Liver (tissue), 9 donors: ENCODE measurements around the gene SCN2B. TPM values are rescaled to one million over a fixed set of nuclear protein-coding genes. Genes with fewer than 3 reads are reported as not detected.

Experiments used
- DNase-seq: peaks from one replicate; pipeline ENCODE4 v3.0.0-alpha.2; 2017; ENCODE audit warnings: low spot score
- H3K27ac ChIP-seq, 2 donors: one replicate each; pipeline ENCODE4 v1.7.0; 2013; ENCODE audit warnings: inconsistent platforms in 2 of 2, low read length in 2 of 2, control low read depth in 1 of 2, low read depth in 1 of 2, mild to moderate bottlenecking in 1 of 2
- H3K27me3 ChIP-seq, 4 donors: one replicate each; pipeline versions ENCODE4 v1.6.1 to v1.7.0; 2013; ENCODE audit warnings: low read length in 3 of 4, inconsistent platforms in 1 of 4, mild to moderate bottlenecking in 1 of 4, moderate library complexity in 1 of 4; ENCODE audit not compliant: control insufficient read depth in 4 of 4, insufficient read depth in 4 of 4
- H3K36me3 ChIP-seq, 4 donors: one replicate each; pipeline versions ENCODE4 v1.6.1 to v1.7.0; 2013; ENCODE audit warnings: low read length in 3 of 4, mild to moderate bottlenecking in 3 of 4, low read depth in 1 of 4, moderate library complexity in 1 of 4; ENCODE audit not compliant: control insufficient read depth in 4 of 4, insufficient read depth in 3 of 4
- H3K4me1 ChIP-seq, 4 donors: one replicate each; pipeline versions ENCODE4 v1.6.1 to v1.7.0; 2013; ENCODE audit warnings: low read length in 3 of 4, mild to moderate bottlenecking in 3 of 4, moderate library complexity in 1 of 4; ENCODE audit not compliant: control insufficient read depth in 4 of 4, insufficient read depth in 4 of 4
- H3K4me3 ChIP-seq, 3 donors: one replicate each; pipeline versions ENCODE4 v1.6.1 to v1.7.0; 2013; ENCODE audit warnings: low read length in 3 of 3, control low read depth in 1 of 3, low read depth in 1 of 3, mild to moderate bottlenecking in 1 of 3
- H3K9ac ChIP-seq, 2 donors: one replicate each; pipeline ENCODE4 v1.7.0; 2013; ENCODE audit warnings: low read length in 2 of 2, mild to moderate bottlenecking in 2 of 2, moderate library complexity in 2 of 2, control low read depth in 1 of 2, low read depth in 1 of 2
- H3K9me3 ChIP-seq, 4 donors: one replicate each; pipeline versions ENCODE4 v1.6.1 to v1.7.0; 2013; ENCODE audit warnings: low read length in 3 of 4; ENCODE audit not compliant: control insufficient read depth in 4 of 4
- ATF3 ChIP-seq: IDR thresholded peaks from 2 replicates; pipeline ENCODE4 v1.6.1; 2016; ENCODE audit warnings: antibody characterized with exemption
- CTCF ChIP-seq: fragments of 150-350 bp; IDR thresholded peaks from 2 replicates; pipeline ENCODE4 v1.5.1; 2017; ENCODE audit warnings: improper control_type of control experiment, low read depth, low read length; ENCODE audit not compliant: missing input control
- EGR1 ChIP-seq, 2 donors: IDR thresholded peaks; 2 replicates each; pipeline ENCODE4 v1.6.1; 2016 to 2018; ENCODE audit warnings: antibody characterized with exemption in 2 of 2, low read depth in 2 of 2
- FOXA1 ChIP-seq: IDR thresholded peaks from 2 replicates; pipeline ENCODE4 v1.6.1; 2016; ENCODE audit warnings: antibody characterized with exemption
- FOXA2 ChIP-seq: IDR thresholded peaks from 2 replicates; pipeline ENCODE4 v1.6.1; 2016; ENCODE audit warnings: antibody characterized with exemption
- GABPA ChIP-seq, 2 donors: IDR thresholded peaks in 1 of 2; conservative IDR thresholded peaks in 1 of 2; 2 replicates each; pipeline ENCODE4 v1.6.1; 2016; ENCODE audit warnings: antibody characterized with exemption in 2 of 2, mild to moderate bottlenecking in 1 of 2, moderate library complexity in 1 of 2
- HNF4A ChIP-seq, 2 donors: conservative IDR thresholded peaks; 2 replicates each; pipeline ENCODE4 v1.6.1; 2016; ENCODE audit warnings: antibody characterized with exemption in 2 of 2, mild to moderate bottlenecking in 2 of 2
- HNF4G ChIP-seq: IDR thresholded peaks from 2 replicates; pipeline ENCODE4 v1.6.1; 2016; ENCODE audit warnings: antibody characterized with exemption
- JUND ChIP-seq, 2 donors: IDR thresholded peaks; 2 replicates each; pipeline ENCODE4 v1.6.1; 2016; ENCODE audit warnings: antibody characterized with exemption in 2 of 2
- MAX ChIP-seq: IDR thresholded peaks from 2 replicates; pipeline ENCODE4 v1.6.1; 2016; ENCODE audit warnings: antibody characterized with exemption
- NR2F2 ChIP-seq: IDR thresholded peaks from 2 replicates; pipeline ENCODE4 v1.6.1; 2016; ENCODE audit warnings: antibody characterized with exemption
- RAD21 ChIP-seq, 2 donors: IDR thresholded peaks; 2 replicates each; pipeline ENCODE4 v1.6.1; 2016; ENCODE audit warnings: antibody characterized with exemption in 2 of 2, mild to moderate bottlenecking in 2 of 2
- REST ChIP-seq: IDR thresholded peaks from 2 replicates; pipeline ENCODE4 v1.6.1; 2016; ENCODE audit warnings: antibody characterized with exemption, mild to moderate bottlenecking
- RXRA ChIP-seq, 2 donors: IDR thresholded peaks; 2 replicates each; pipeline ENCODE4 v1.6.1; 2017 to 2018; ENCODE audit warnings: antibody characterized with exemption in 2 of 2, mild to moderate bottlenecking in 1 of 2
- SP1 ChIP-seq: IDR thresholded peaks from 2 replicates; pipeline ENCODE4 v1.6.1; 2018; ENCODE audit warnings: antibody characterized with exemption, mild to moderate bottlenecking
- TAF1 ChIP-seq: conservative IDR thresholded peaks from 2 replicates; pipeline ENCODE4 v1.6.1; 2016; ENCODE audit warnings: antibody characterized with exemption, mild to moderate bottlenecking
- YY1 ChIP-seq: IDR thresholded peaks from 2 replicates; pipeline ENCODE4 v1.6.1; 2016; ENCODE audit warnings: antibody characterized with exemption, mild to moderate bottlenecking
- ZBTB33 ChIP-seq: IDR thresholded peaks from 2 replicates; pipeline ENCODE4 v1.6.1; 2016; ENCODE audit warnings: antibody characterized with exemption
- WGBS: extraction: QIAGEN DNeasy Blood & Tissue Kit; methylation state at CpG from one replicate; pipeline ENCODE4 v1.1.7; 2013; 5-methylcytosine and 5-hydroxymethylcytosine counted together
- polyA plus RNA-seq, 2 donors: library from polyadenylated mRNA; stranded (reverse) in 1 of 2; unstranded in 1 of 2; fragments of 200-250 nt in 1 of 2; fragments of >200 nt in 1 of 2; fragmentation: Nextera tagmentation in 1 of 2; extraction: Ambion mirVana in 1 of 2; gene quantifications; one replicate each; pipeline versions ENCODE4 v1.2.1 to v1.2.3, GENCODE V29; 2013 to 2015
- total RNA-seq, 2 donors: library from RNA; depleted of rRNA; stranded (reverse); fragments of >200 nt; gene quantifications; one replicate each; pipeline ENCODE4 v1.2.3, GENCODE V29; 2014
- donor health status: healthy.
- donor health status: healthy.
- donor health status: healthy.
- donor health status: healthy.
- donor health status: healthy.

SCN2B gene
- total and polyA plus RNA-seq, 4 donors: 0.01 to 0.05 TPM; not detected in 2

- 8% methylated on average over 29 of the region's 29 CpGs for WGBS
- no peaks in the 10 kb centered on the region for H3K27me3 ChIP-seq
- H3K9ac ChIP-seq: no peak overlapping the region
Measured at GRCh38 chr11:118171269-118172062, 5.0 kb downstream of the SCN2B start.

GRCh38 chr11:118170882-118171268, 5.6 kb downstream of the SCN2B start:
- Histone ChIP-seq H3K27me3 (no peaks in the 10 kb centered on the region), H3K27ac (no peak overlapping the region), H3K4me3 (no peak overlapping the region), H3K9me3 (no peaks in the 10 kb centered on the region), H3K9ac (no peak overlapping the region), H3K4me1 (peaks cover 0 to 10% (median 5%) of the 10 kb centered on the region in 4 donors), H3K36me3 (no peaks in the 10 kb centered on the region)
- TF ChIP-seq SP1 (no peak), EGR1 (IDR thresholded peaks at IDR 0.05; ENCODE audit: low read depth in 2 of 2) (no peak), REST (no peak), YY1 (no peak), FOXA1 (no peak), CTCF (no peak), GABPA (IDR thresholded peaks at IDR 0.05 in 1 of 2, conservative IDR thresholded peaks at IDR 0.05 in 1 of 2) (no peak), ATF3 (no peak), FOXA2 (no peak), JUND (IDR thresholded peaks at IDR 0.05) (no peak), TAF1 (no peak), MAX (no peak), RXRA (IDR thresholded peaks at IDR 0.05) (no peak), HNF4A (conservative IDR thresholded peaks at IDR 0.05) (no peak), NR2F2 (no peak), HNF4G (no peak), ZBTB33 (no peak)
- WGBS: 53% methylated on average over 8 of the region's 8 CpGs
- no peak for DNase-seq

More at GRCh38 chr11:118171269-118172062, 5.0 kb downstream of the SCN2B start:
- DNase-seq: peak; percentile 71
- no peaks in the 10 kb centered on the region for H3K36me3 ChIP-seq
- H3K4me3 ChIP-seq: no peak overlapping the region
- H3K27ac ChIP-seq: no peak overlapping the region
- peak; percentile 74 to 87 for TF ChIP-seq RAD21 (IDR thresholded peaks at IDR 0.05)
- no peak for TF ChIP-seq SP1
- peak; percentile 75 for TF ChIP-seq CTCF
- TF ChIP-seq FOXA1: no peak
- peaks cover 0 to 10% (median 5%) of the 10 kb centered on the region in 4 donors for H3K4me1 ChIP-seq
- no peaks in the 10 kb centered on the region for H3K9me3 ChIP-seq
